ENCODE results near the gene BLNK. TPM values are rescaled to one million over a fixed set of nuclear protein-coding genes. Genes with fewer than 3 reads are reported as not detected.

BLNK gene
- total RNA-seq, 1 donor from 2014 or later = not detected

DNA sequence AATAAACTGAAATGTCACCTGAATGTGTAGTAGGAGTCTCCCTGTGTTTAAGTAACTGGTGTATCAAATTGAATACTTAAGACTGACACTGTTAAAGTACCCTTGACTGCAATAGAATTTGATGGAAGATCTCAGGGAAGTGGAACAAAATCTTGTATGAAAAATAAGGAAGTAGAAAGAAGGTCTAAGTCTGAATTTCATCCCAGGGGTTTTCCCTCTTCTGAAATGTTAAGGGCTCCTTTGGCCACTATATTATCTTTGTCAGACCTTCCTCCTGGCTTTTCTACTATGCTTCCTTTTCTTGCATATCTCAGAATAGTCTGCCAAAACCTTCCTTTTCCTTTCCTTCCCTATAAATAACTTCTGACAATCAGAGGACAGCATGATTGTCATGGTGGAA, 59.6 kb downstream of the BLNK start:
- Histone ChIP-seq H2AFZ (ENCODE audit: low read depth, low read length) (no peak overlapping the region), H3K4me2 (ENCODE audit: low read length) (no peak overlapping the region), H3K4me3 (ENCODE audit: insufficient read depth, low read depth, low read length) (no peak overlapping the region), H3K27ac (ENCODE audit: low read depth, low read length) (no peak overlapping the region), H3K9me3 (ENCODE audit: insufficient read depth, low read depth, low read length) (no peaks in the 10 kb centered on the region), H3K27me3 (ENCODE audit: insufficient read depth, low read length) (peaks cover 2% of the 10 kb centered on the region), H3K4me1 (ENCODE audit: insufficient read depth, low read length) (no peaks in the 10 kb centered on the region), H3K36me3 (ENCODE audit: insufficient read depth, low read length) (no peaks in the 10 kb centered on the region), H3K9ac (ENCODE audit: low read length) (no peak overlapping the region), H3K79me2 (ENCODE audit: insufficient read depth, low read length) (no peaks in the 10 kb centered on the region), H4K20me1 (ENCODE audit: insufficient read depth, low read length) (no peaks in the 10 kb centered on the region)
- Mint-ChIP-seq H3K9me3 (ENCODE audit: unreplicated experiment) (peaks cover 3% of the 10 kb centered on the region), H3K36me3 (ENCODE audit: low read depth, unreplicated experiment) (peaks cover 1% of the 10 kb centered on the region), H3K27ac (ENCODE audit: unreplicated experiment) (no peak overlapping the region), H3K27me3 (ENCODE audit: low read depth, unreplicated experiment) (peaks cover 7% of the 10 kb centered on the region), H3K4me3 (ENCODE audit: unreplicated experiment) (no peak overlapping the region), H3K4me1 (ENCODE audit: low read depth, unreplicated experiment) (no peaks in the 10 kb centered on the region)
- no peak for TF ChIP-seq EZH2 (IDR thresholded peaks at IDR 0.05; ENCODE audit: insufficient read depth, low read length)
- TF ChIP-seq, protein P1, sequence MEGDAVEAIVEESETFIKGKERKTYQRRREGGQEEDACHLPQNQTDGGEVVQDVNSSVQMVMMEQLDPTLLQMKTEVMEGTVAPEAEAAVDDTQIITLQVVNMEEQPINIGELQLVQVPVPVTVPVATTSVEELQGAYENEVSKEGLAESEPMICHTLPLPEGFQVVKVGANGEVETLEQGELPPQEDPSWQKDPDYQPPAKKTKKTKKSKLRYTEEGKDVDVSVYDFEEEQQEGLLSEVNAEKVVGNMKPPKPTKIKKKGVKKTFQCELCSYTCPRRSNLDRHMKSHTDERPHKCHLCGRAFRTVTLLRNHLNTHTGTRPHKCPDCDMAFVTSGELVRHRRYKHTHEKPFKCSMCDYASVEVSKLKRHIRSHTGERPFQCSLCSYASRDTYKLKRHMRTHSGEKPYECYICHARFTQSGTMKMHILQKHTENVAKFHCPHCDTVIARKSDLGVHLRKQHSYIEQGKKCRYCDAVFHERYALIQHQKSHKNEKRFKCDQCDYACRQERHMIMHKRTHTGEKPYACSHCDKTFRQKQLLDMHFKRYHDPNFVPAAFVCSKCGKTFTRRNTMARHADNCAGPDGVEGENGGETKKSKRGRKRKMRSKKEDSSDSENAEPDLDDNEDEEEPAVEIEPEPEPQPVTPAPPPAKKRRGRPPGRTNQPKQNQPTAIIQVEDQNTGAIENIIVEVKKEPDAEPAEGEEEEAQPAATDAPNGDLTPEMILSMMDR (IDR thresholded peaks at IDR 0.05; ENCODE audit: insufficient read depth, low read depth, low read length) = no peak
- DNase-seq (ENCODE audit: low read depth) (no peak), FAIRE-seq (no peak)

GRCh38 chr10:96208946-96209345, 62.4 kb downstream of the BLNK start:
- DNase-seq (ENCODE audit: low read depth) (no peak), FAIRE-seq (no peak)
- TF ChIP-seq EZH2 (IDR thresholded peaks at IDR 0.05; ENCODE audit: insufficient read depth, low read length) = no peak
- TF ChIP-seq, protein P1 (IDR thresholded peaks at IDR 0.05; ENCODE audit: insufficient read depth, low read depth, low read length) = no peak
- H3K27me3 Mint-ChIP-seq (ENCODE audit: low read depth, unreplicated experiment) = peaks cover 4% of the 10 kb centered on the region
- Histone ChIP-seq H2AFZ (ENCODE audit: low read depth, low read length) (no peak overlapping the region), H3K4me3 (ENCODE audit: insufficient read depth, low read depth, low read length) (no peak overlapping the region), H3K9ac (ENCODE audit: low read length) (no peak overlapping the region), H3K79me2 (ENCODE audit: insufficient read depth, low read length) (no peaks in the 10 kb centered on the region), H3K9me3 (ENCODE audit: insufficient read depth, low read depth, low read length) (no peaks in the 10 kb centered on the region), H3K4me1 (ENCODE audit: insufficient read depth, low read length) (no peaks in the 10 kb centered on the region), H4K20me1 (ENCODE audit: insufficient read depth, low read length) (no peaks in the 10 kb centered on the region), H3K4me2 (ENCODE audit: low read length) (no peak overlapping the region), H3K27ac (ENCODE audit: low read depth, low read length) (no peak overlapping the region), H3K36me3 (ENCODE audit: insufficient read depth, low read length) (no peaks in the 10 kb centered on the region), H3K27me3 (ENCODE audit: insufficient read depth, low read length) (peaks cover 2% of the 10 kb centered on the region)
- peaks cover 3% of the 10 kb centered on the region for H3K9me3 Mint-ChIP-seq (ENCODE audit: unreplicated experiment)
- peaks cover under 1% of the 10 kb centered on the region for H3K36me3 Mint-ChIP-seq (ENCODE audit: low read depth, unreplicated experiment)
- H3K4me3 Mint-ChIP-seq (ENCODE audit: unreplicated experiment) = no peak overlapping the region
- H3K27ac Mint-ChIP-seq (ENCODE audit: unreplicated experiment) = no peak overlapping the region
- H3K4me1 Mint-ChIP-seq (ENCODE audit: low read depth, unreplicated experiment) = no peaks in the 10 kb centered on the region

GRCh38 chr10:96208271-96208670, 63.1 kb downstream of the BLNK start:
- Histone ChIP-seq H3K9ac (ENCODE audit: low read length) (no peak overlapping the region), H3K4me2 (ENCODE audit: low read length) (no peak overlapping the region), H3K27me3 (ENCODE audit: insufficient read depth, low read length) (peaks cover 2% of the 10 kb centered on the region), H3K27ac (ENCODE audit: low read depth, low read length) (no peak overlapping the region), H3K79me2 (ENCODE audit: insufficient read depth, low read length) (no peaks in the 10 kb centered on the region), H3K4me1 (ENCODE audit: insufficient read depth, low read length) (no peaks in the 10 kb centered on the region), H3K4me3 (ENCODE audit: insufficient read depth, low read depth, low read length) (no peak overlapping the region), H4K20me1 (ENCODE audit: insufficient read depth, low read length) (no peaks in the 10 kb centered on the region), H3K9me3 (ENCODE audit: insufficient read depth, low read depth, low read length) (no peaks in the 10 kb centered on the region), H2AFZ (ENCODE audit: low read depth, low read length) (no peak overlapping the region), H3K36me3 (ENCODE audit: insufficient read depth, low read length) (no peaks in the 10 kb centered on the region)
- no peaks in the 10 kb centered on the region for H3K4me1 Mint-ChIP-seq (ENCODE audit: low read depth, unreplicated experiment)
- H3K27ac Mint-ChIP-seq (ENCODE audit: unreplicated experiment) = no peak overlapping the region
- no peaks in the 10 kb centered on the region for H3K36me3 Mint-ChIP-seq (ENCODE audit: low read depth, unreplicated experiment)
- peaks cover 3% of the 10 kb centered on the region for H3K27me3 Mint-ChIP-seq (ENCODE audit: low read depth, unreplicated experiment)
- no peak for FAIRE-seq
- peaks cover 2% of the 10 kb centered on the region for H3K9me3 Mint-ChIP-seq (ENCODE audit: unreplicated experiment)
- no peak for DNase-seq (ENCODE audit: low read depth)
- no peak for TF ChIP-seq EZH2 (IDR thresholded peaks at IDR 0.05; ENCODE audit: insufficient read depth, low read length)
- TF ChIP-seq, protein P1 (IDR thresholded peaks at IDR 0.05; ENCODE audit: insufficient read depth, low read depth, low read length) = no peak
- no peak overlapping the region for H3K4me3 Mint-ChIP-seq (ENCODE audit: unreplicated experiment)

Data from astrocyte (in vitro differentiated cells and primary cell).